Right ventricle myocardium inferior (tissue), 1 donor: ENCODE results near the gene TMEM131L. TPM values are rescaled to one million over a fixed set of nuclear protein-coding genes. Genes with fewer than 3 reads are reported as not detected.
"Not testable (repeated sequence)": the region's sequence is repeated elsewhere in the genome, so short reads cannot be mapped to it uniquely, and the experiment has no call there.

Experiments used
- ATAC-seq: fragments of 200-7000 bp; cut with Tn5 transposase; one replicate; pipeline ENCODE4 v1.9.1; 2020; ENCODE audit warnings: mild to moderate bottlenecking, moderate library complexity
- DNase-seq: peaks from one replicate; pipeline ENCODE4 v3.0.0; 2021; ENCODE audit errors: missing footprints
- intact Hi-C: fragments of 100-400 bp; cut with DNase I; formaldehyde crosslinking; loops from one replicate; pipeline ENCODE4 v1.11.0; 2022
- total RNA-seq: library from RNA; stranded (reverse); fragmentation: NEBNext Ultra II Directional; extraction: Animal tissue kit (Norgen Biotek cat#: 25700); gene quantifications from one replicate; pipeline ENCODE4 v1.2.1, GENCODE V29; 2021
- donor health status: DM: no; HTN: yes; CAD: no; lungs with severe emphysema.

Gene TMEM131L
- total RNA-seq, 1 donor from 2014 or later, result 14.4 TPM

DNA sequence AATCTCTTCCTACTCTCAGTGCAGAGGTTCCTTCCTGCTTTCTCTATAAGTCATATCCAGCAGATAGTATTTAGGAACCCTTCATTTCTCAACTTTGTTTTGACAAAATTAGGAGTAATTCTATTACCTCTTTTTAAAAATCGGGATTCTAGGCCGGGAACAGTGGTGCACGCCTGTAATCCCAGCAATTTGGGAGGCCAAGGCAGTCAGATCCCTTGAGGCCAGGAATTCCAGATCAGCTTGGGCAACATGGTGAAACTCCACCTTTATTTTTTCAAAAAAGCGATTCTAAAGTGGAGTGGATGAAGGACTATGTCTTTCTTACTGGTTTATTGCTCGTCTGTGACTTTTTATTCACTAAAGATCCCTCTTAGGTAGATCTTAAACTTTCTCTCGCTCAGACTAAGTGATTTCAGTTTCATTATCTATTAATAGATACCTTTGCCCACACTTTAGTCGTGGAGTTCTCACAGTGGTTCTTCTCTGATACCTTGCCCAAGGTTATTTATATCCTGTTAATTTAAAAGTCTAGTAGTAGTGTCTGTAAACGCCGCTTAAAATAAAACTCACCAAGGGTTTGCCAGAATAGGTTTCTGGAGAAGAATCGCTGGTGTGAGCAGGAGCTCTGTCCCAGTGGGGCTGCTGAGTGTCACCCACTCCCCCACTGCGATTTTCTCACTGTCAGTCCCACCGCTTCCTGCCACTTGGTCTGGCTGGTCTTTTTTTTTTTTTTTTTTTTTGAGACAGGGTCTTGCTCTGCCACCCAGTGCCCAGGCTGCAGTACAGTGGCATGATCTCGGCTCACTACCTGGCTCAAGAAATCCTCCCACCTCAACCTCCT lies 27.0 kb upstream of the TMEM131L start:
- DNase-seq (no peak), ATAC-seq (peak; percentile 73)
- intact Hi-C loops, result loop anchor here (10.0 kb wide), 1 partner anchor 94 kb away; the partner anchor contains the start of gene MND1

DNA sequence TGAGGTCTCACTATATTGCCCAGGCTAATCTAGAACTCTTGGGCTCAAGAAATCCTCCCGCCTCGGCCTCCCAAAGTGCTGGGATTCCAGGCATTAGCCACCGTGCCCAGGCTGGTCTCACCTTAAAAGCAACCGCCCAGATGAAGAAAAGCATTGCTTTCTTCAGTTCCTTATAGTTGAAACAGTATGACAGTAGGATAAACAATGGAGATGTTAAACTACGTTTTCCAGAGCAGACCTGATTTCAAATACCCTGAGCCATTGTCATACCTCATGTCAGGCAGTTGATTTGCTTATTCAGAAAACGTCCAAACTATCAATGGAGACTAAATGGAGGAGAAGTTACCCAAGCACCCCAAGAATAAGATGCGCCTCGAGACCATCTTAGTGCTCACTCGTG lies 26.3 kb upstream of the TMEM131L start:
- no peak for ATAC-seq
- intact Hi-C loops, result loop anchor here (10.0 kb wide), 1 partner anchor 95 kb away; the partner anchor contains the start of gene MND1

DNA sequence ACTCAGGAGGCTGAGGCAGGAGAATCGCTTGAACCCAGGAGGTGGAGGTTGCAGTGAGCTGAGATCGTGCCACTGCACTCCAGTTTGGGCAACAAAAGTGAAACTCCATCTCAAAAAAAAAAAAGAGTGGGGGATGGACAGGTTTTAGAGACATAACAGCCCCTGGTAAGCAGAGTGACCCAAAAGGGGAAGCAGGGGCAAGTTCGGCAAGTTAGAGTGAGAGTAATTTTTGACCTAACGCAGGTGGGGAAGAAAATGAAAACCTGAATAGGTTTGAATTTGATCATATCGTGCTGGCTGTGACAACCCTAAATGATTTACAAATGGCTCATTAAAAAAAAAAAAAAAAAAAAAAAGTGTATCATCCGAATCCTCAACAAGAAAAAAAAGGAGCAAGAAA lies 25.7 kb upstream of the TMEM131L start:
- intact Hi-C loops, result no loop called here
- no peak for ATAC-seq
- DNase-seq, result no peak

More for the DNA sequence above, 26.3 kb upstream of the TMEM131L start:
- DNase-seq, result no peak

DNA sequence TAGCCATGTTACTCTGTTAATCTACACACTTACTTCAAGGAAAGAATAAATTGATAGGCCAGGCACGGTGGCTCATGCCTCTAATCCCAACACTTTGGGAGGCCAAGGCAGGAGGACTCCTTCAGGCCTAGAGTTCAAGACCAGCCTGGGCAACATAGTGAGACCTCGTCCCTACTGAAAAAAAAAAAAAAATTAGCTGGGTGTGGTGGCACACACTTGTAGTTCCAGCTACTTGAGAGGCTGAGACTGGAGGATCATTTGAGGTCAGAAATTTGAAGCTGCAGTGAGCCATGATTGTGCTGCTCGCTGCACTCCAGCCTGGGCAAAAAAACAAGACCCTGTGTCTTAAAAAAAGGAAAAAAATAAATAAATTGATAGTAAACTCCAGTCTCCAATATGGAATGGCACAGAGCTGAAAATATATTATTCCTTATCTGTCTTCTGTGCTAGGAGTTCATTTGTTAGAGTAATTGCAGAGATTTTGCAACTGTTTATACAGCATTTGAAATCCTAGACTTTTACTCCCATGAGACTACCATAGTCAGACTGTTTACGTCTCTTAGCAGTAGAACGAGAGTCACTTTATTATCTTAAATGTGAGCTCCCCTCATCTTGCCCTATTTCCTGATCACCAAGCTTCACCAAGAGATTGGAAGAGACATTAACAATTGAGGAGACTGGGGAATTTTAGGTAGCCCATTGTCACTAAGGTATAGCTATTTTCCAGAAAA lies 18.8 kb upstream of the TMEM131L start:
- no peak for DNase-seq
- intact Hi-C loops, result no loop called here
- ATAC-seq, result no peak

DNA sequence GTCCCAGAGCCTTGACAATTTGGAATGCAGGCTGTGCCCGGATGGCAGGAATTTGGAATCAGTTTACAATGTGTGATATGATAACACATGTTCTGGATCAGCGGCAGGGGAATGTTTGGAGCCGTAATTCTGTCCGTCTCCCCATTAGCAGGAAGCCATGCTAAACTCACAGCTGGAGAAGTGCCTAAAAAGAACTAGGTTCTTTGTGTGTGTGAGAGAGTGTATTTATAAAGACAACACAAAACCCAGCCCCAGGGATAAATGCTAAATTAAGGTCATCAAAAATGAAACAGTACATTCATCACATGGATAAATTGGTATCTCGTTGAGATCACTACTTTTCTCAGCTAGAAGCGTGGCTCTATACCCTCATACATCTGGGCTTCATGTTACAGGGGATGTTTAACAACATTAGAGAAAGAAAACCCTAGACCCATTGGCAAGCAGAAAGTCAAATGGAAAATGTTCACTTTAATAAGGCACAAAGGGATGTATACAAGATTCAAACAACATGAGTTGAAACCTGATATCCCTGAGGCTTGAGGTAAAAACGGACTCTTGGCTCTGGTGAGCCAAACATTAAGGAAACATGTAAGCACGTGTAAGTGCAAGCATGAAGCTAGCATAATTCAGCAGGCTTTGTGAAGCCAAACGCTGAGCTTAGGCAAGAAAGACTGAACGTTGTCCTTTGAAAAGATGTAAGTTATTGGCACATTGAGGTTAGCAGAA lies 18.0 kb upstream of the TMEM131L start:
- ATAC-seq (no peak), DNase-seq (no peak)
- intact Hi-C loops, result no loop called here

DNA sequence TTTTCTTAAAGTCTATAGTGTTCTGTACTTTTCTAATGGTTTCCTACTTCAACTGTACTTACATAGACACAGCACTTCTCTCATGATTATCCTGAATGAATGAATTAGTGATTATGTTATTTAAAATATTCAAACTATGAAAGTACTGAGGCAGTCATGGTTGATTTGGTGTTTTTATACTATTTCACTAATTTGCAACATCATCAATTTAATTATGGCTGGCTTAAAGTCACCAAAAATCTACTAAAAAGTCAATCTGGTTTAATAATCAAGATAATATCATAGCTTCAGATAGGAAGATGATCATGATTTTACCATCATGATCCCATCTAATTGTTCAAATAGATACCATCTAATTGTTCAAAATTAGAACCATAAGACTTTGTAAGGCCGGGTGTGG lies 16.8 kb upstream of the TMEM131L start:
- intact Hi-C loops, result no loop called here
- ATAC-seq (no peak), DNase-seq (no peak)

DNA sequence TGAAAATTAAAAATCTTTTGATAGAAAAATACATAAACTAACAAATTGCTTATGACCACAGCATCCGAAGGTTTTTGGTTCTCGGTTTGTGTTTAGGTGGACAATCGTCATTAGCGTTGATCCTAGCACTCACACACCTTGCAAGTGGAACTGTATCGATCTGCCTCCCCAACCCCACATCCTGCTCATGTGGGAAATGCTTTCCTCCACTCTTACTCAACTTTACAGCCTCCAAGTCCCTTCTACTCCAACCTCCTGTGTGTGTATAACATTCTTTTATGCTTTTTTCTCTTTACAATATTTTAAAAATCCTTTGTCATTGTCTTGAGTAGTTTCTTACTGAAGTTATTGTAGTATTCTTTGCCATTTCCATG lies 15.6 kb upstream of the TMEM131L start:
- intact Hi-C loops, result no loop called here
- no peak for DNase-seq
- no peak for ATAC-seq

DNA sequence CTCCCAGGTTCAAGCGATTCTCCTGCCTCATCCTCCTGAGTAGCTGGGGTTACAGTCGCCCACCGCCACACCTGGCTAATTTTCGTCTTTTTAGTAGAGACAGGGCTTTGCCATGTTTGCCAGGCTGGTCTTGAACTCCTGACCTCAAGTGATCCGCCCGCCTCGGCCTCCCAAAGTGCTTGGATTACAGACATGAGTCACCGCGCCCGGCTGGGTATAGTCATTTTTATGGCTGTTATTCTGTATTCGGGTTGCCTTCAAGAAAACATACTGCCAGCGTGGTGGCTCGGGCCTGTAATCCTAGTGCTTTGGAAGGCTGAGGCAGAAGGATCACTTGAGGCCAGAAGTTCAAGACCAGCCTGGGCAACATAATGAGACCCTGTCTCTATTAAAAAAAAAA lies 15.0 kb upstream of the TMEM131L start:
- ATAC-seq, DNase-seq, intact Hi-C loops: not testable (repeated sequence)

DNA sequence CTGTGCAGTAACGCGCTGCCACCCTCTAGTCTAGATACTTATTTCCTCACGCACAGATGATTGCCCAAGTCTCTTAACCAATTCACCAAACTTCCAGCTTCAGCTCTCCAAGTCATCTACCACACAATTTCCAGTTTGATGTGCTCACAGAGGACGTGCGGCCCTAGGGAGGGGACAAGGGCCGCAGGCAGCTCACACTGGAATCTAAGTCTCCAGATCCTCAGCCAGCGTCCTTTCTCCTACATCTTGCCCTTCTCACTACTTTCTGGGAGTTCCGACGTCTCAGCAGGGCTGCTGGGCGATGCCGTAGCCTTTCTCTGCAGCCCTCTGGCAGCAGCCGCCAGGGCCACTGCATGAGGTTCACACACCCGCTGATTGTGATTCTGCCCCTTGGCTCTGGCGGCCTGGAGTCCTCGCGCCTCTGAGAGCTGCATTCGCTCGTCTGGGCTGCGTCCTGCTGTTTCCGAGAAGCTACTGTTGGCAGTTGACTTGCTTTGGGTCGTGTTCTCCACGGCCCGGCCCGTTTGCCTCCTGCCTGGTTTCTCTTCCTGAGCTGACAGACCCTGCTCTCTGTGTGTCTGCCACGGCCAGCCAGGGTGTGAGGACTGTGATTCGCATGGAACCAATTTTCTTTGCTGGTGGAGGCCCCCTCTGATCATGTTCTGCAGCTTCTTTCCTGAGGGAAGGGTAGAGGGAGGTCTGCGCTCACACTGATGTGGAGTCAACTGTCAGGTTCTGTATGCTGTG lies 14.1 kb upstream of the TMEM131L start:
- intact Hi-C loops, result no loop called here
- no peak for DNase-seq
- peak; percentile 31 for ATAC-seq

DNA sequence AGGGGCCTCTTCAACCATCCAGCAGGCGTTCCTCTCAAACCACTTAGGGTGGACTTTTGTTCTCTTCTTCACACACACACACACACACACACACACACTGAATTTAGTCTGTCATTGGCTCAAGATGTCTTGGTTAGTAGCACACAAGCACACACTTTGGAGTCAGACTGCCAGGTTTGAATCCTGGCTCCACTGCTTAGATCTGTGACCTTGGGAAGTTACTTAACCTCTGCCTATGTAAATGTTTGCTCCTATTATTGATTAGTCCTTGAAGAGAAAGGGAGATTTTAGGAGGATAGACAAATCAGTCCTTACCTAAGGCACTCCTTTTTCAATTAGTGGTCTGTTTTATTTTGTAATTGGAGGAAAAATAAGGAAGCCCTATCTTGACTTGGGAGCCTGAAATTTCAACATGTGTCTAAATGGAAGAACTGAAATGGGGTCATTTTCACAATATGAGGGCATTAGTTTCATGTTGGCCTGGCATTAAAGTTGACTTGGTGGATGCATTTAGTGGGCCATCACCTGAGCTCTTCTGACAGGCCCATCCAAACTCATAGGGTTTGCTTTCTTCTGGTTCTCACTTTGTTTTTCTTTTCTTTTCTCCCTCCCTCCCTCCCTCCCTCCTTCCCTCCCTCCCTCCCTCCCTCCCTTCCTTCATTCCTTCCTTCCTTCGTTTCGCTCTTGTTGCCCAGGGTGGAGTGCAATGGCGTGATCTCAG lies 13.3 kb upstream of the TMEM131L start:
- intact Hi-C loops, result no loop called here
- ATAC-seq (no peak), DNase-seq (no peak)

DNA sequence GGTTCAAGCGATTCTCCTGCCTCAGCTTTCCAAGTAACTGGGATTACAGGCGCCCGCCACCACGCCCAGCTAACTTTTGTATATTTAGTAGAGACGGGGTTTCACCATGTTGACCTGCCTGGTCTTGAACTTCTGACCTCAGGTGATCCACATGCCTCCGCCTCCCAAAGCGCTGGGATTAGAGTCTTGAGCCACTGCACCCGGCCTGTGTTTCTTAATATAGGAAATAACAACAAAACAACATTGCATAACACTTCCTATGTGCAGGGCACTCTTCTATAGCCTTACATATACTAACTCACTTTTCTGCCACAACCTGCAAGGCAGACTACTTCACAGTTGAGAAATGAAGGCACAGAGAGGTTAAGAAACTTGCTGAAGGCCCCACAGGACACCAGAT lies 12.8 kb upstream of the TMEM131L start:
- DNase-seq (no peak), ATAC-seq (no peak)
- intact Hi-C loops, result no loop called here

DNA sequence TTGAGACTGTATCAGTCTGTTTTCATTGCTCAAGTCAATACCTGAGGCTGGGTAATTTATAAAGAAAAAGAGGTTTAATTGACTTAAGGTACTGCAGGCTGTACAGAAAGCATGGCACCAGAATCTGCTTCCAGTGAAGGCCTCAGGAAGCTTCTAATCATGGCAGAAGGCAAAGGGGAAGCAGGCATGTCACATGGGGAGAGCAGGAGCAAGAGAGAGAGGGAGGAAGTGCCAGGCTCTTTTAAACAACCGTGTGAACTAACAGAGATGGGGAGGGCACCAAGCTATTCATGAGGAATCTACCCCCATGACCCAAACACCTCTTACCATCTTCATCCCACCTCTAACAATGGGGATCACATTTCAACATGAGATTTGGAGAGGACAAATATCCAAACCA lies 7.2 kb upstream of the TMEM131L start:
- ATAC-seq, result no peak
- intact Hi-C loops, result no loop called here
- DNase-seq, result no peak

DNA sequence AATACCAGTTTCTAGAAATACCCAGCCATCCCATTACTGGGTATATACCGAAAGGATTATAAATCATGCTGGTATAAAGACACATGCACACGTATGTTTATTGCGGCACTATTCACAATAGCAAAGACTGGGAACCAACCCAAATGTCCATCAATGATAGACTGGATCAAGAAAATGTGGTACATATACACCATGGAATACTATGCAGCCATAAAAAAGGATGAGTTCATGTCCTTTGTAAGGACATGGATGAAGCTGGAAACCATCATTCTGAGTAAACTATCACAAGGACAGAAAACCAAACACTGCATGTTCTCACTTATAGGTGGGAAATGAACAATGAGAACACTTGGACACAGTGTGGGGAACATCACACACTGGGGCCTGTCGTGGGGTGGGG lies 4.6 kb upstream of the TMEM131L start:
- not testable (repeated sequence) for DNase-seq, ATAC-seq
- intact Hi-C loops, result loop anchor here (10.0 kb wide), 1 partner anchor 237 kb away; no protein-coding TSS in a partner anchor

DNA sequence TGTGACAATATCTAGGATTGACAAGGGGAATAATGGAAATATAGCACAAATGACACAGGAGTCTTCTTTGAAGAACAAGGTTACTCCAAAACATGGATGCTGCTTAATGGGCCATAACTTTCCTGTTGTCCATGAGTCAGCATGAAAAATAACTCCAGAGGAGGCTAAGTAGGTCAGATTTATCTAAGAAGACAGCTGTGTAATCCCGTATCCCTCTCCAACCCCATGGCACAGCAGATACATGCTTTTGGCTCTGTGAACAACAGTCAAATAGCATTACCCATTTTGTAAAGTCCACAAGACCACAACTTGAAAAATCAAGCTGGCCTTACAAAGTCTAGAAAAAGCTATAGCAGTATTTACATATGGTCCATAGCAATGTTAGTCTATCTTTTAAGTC lies 2.1 kb upstream of the TMEM131L start:
- intact Hi-C loops, result loop anchor here (10.0 kb wide), 1 partner anchor 239 kb away; no protein-coding TSS in a partner anchor
- ATAC-seq (no peak), DNase-seq (no peak)

DNA sequence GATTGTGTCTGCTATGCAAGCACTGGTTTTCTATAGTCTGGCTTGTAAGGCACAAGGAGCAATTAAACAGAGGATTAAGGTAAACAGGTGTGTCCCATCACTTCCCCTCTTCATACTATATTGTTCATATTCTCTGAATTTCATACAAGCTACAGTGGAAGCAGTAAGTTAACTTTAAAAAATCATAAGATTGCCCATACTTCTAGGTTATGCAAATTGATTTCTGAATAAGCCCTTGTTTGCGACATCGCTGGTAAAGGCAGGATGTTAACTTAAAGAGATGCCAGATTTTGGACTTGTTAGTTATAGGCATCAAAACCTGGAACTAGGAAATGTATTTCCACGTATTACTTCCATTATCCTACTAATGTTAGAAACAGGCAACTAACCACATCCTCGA lies 1.0 kb upstream of the TMEM131L start:
- ATAC-seq, result no peak
- DNase-seq, result no peak
- intact Hi-C loops, result loop anchor here (5.0 to 10.0 kb wide), 2 partner anchors 118 to 240 kb away; no protein-coding TSS in a partner anchor

DNA sequence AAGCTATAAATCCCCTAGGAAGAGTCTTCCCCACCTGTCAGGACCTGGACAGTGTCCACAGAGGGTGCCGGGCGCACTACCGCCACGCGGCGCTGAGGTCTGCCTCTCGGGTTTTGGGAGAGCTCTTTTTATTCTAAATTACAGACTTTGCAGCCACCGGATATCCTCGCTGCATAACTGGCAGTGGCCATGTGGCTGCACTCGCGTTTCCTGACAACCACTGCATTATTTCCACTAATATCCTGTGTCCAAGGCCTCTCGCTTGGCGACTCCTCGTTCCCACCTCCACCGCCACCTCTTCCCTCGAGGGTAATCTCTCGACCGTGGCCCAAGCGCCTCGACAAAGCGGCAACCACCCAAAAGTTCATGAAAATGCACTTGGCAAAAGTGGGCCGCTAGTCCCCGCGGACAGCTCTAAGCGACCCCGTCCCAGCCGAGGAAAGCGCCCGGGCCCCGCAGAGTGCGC lies 512 bp upstream of the TMEM131L start:
- ATAC-seq (peak; percentile 57), DNase-seq (peak; percentile 81)
- intact Hi-C loops, result loop anchor here (1.0 to 10.0 kb wide), 3 partner anchors 108 to 241 kb away; no protein-coding TSS in a partner anchor
